ENCODE results near the gene MMD.

DNA sequence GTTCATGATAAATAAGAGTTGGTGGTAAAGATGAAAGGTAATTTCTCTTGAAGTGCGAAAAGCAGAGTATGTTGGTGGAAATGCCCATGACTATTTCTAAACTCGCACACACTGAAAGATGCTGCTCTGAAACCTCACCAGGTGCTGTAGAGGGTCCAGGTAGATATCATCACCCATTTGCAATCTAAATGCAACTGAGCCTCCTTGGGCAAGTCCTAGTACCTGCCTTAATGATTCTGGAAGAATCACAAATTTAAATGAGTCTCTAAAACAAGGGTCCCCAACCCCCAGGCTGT is 5.9 kb upstream of the MMD start:
- TF ChIP-seq, protein P1, sequence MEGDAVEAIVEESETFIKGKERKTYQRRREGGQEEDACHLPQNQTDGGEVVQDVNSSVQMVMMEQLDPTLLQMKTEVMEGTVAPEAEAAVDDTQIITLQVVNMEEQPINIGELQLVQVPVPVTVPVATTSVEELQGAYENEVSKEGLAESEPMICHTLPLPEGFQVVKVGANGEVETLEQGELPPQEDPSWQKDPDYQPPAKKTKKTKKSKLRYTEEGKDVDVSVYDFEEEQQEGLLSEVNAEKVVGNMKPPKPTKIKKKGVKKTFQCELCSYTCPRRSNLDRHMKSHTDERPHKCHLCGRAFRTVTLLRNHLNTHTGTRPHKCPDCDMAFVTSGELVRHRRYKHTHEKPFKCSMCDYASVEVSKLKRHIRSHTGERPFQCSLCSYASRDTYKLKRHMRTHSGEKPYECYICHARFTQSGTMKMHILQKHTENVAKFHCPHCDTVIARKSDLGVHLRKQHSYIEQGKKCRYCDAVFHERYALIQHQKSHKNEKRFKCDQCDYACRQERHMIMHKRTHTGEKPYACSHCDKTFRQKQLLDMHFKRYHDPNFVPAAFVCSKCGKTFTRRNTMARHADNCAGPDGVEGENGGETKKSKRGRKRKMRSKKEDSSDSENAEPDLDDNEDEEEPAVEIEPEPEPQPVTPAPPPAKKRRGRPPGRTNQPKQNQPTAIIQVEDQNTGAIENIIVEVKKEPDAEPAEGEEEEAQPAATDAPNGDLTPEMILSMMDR (IDR thresholded peaks at IDR 0.05), result no peak
- no peak for TF ChIP-seq POLR2A (IDR thresholded peaks at IDR 0.05)

All from vagina (tissue), 2 donors.